ENCODE measurements around the gene ZBTB18.

- TF ChIP-seq GATA2 (IDR thresholded peaks at IDR 0.05; ENCODE audit: low read depth, low read length) = no peak
- no peak for TF ChIP-seq GATA3 (IDR thresholded peaks at IDR 0.05; ENCODE audit: low read depth, low read length)
These were observed 45.6 kb downstream of the ZBTB18 start for GRCh38 chr1:244096691-244097090.
